HepG2 (cell line): Measurements from ENCODE around the gene DHTKD1. TPM values are rescaled to one million over a fixed set of nuclear protein-coding genes. Genes with fewer than 3 reads are reported as not detected.

ENCODE experiments used
- ATAC-seq: fragments of 200-7000 bp; cut with Tn5 transposase; 3 replicates; pipeline ENCODE4 v1.9.1; 2020; ENCODE audit warnings: mild to moderate bottlenecking, moderate library complexity
- BruUV-seq: library from RNA; stranded (reverse); fragments of 400-500 nt; replicated peaks from 2 replicates; lab custom pipeline; 2021; lab: Mats Ljungman, UMichigan
- CTCF ChIA-PET: fragments of 300-600 bp; formaldehyde crosslinking; extraction: SDS; loops from one replicate; lab custom pipeline; 2021; ENCODE audit warnings: low total read pairs, inconsistent platforms, low intra/inter-chr PET ratio; lab: Yijun Ruan, JAX
- POLR2A ChIA-PET: fragments of 350-600 bp; sonication (Branson Sonifier 250); formaldehyde crosslinking; loops from one replicate; lab custom pipeline; 2020; ENCODE audit warnings: antibody characterized with exemption, inconsistent platforms; lab: Yijun Ruan, JAX
- DNase-seq: peaks from one replicate; pipeline ENCODE4 v3.0.0-alpha.2; 2015; ENCODE audit warnings: low spot score
- FAIRE-seq: peaks from 3 replicates; lab custom pipeline; 2011; peaks lifted over from hg19 to GRCh38; lab: Jason Lieb, UNC
- H2AFZ ChIP-seq: one replicate; pipeline ENCODE4 v1.6.1; 2011; ENCODE audit warnings: low read length, inconsistent platforms
- H3K27ac ChIP-seq: fragments of 300-600 bp; 3 replicates; pipeline ENCODE4 v1.8.0; 2011; ENCODE audit warnings: mixed run types, mild to moderate bottlenecking, mixed read lengths, low read length, inconsistent platforms; ENCODE audit not compliant: insufficient read depth; ENCODE audit errors: extremely low read length
- H3K27me3 ChIP-seq, 2 experiments: fragments of 200-600 bp in 1 of 2; 2 replicates in 1 of 2; 3 replicates in 1 of 2; pipeline versions ENCODE4 v1.6.0 to v1.8.0; 2011; ENCODE audit warnings: low read length in 2 of 2, mild to moderate bottlenecking in 2 of 2, moderate library complexity in 2 of 2, inconsistent platforms in 1 of 2; ENCODE audit not compliant: insufficient read depth in 2 of 2, control insufficient read depth in 1 of 2
- H3K36me3 ChIP-seq, 2 experiments: fragments of 200-600 bp in 1 of 2; replicated peaks in 1 of 2; 2 replicates in 1 of 2; 3 replicates in 1 of 2; pipeline versions ENCODE4 v1.5.1 to v1.8.0; 2011; ENCODE audit warnings: low read length in 2 of 2, inconsistent platforms in 1 of 2; ENCODE audit not compliant: insufficient read depth in 2 of 2, control insufficient read depth in 1 of 2
- H3K4me1 ChIP-seq: 2 replicates; pipeline ENCODE4 v1.5.1; 2012; ENCODE audit warnings: low read length, inconsistent platforms; ENCODE audit not compliant: insufficient read depth
- H3K4me2 ChIP-seq: 2 replicates; pipeline ENCODE4 v1.6.0; 2011; ENCODE audit warnings: low read depth, low read length, inconsistent platforms
- H3K4me3 ChIP-seq, 3 experiments: fragments of 200-600 bp in 1 of 3; sonication (generic), shearing (Covaris generic) in 1 of 3; replicated peaks in 1 of 3; 2 replicates each; pipeline ENCODE4 v1.5.1; 2011 to 2016; ENCODE audit warnings: low read length in 3 of 3, inconsistent platforms in 2 of 3, low read depth in 2 of 3, mild to moderate bottlenecking in 2 of 3, control low read depth in 1 of 3, mixed read lengths in 1 of 3; ENCODE audit not compliant: insufficient read depth in 1 of 3
- H3K79me2 ChIP-seq: one replicate; pipeline ENCODE4 v1.6.1; 2011; ENCODE audit warnings: low read length, inconsistent platforms; ENCODE audit not compliant: insufficient read depth
- H3K9ac ChIP-seq: 2 replicates; pipeline ENCODE4 v1.6.0; 2011; ENCODE audit warnings: mild to moderate bottlenecking, low read depth, low read length, inconsistent platforms; ENCODE audit not compliant: insufficient read depth
- H3K9me3 ChIP-seq: 2 replicates; pipeline ENCODE4 v1.5.1; 2012; ENCODE audit warnings: mild to moderate bottlenecking, low read length
- H4K20me1 ChIP-seq: 2 replicates; pipeline ENCODE4 v1.6.0; 2011; ENCODE audit warnings: inconsistent platforms, mild to moderate bottlenecking, low read length, moderate library complexity; ENCODE audit not compliant: insufficient read depth
- ARID5B ChIP-seq: IDR thresholded peaks from 2 replicates; pipeline ENCODE4 v1.4.0; 2020; ENCODE audit warnings: mild to moderate bottlenecking, missing genetic modification reagents
- ATF6 ChIP-seq: sonication (generic); formaldehyde crosslinking; conservative IDR thresholded peaks from 2 replicates; pipeline ENCODE4 v1.4.0; 2020; ENCODE audit warnings: missing genetic modification reagents
- GATA4 ChIP-seq: sonication (generic); IDR thresholded peaks from 2 replicates; pipeline ENCODE4 v1.6.1; 2016; ENCODE audit warnings: antibody characterized with exemption, low read depth, borderline replicate concordance
- RBM39 ChIP-seq: fragments of 200-400 bp; formaldehyde crosslinking; IDR thresholded peaks from one replicate; pipeline ENCODE4 v1.6.1; 2018; ENCODE audit warnings: antibody characterized with exemption, mild to moderate bottlenecking, low read depth, low read length; ENCODE audit not compliant: poor library complexity, severe bottlenecking
- RXRA ChIP-seq: sonication (generic); formaldehyde crosslinking; IDR thresholded peaks from 2 replicates; pipeline ENCODE4 v1.5.1; 2020; ENCODE audit warnings: missing genetic modification reagents
- SIX4 ChIP-seq: sonication (generic); formaldehyde crosslinking; IDR thresholded peaks from 2 replicates; pipeline ENCODE4 v1.4.0; 2020; ENCODE audit warnings: missing genetic modification reagents
- SP5 ChIP-seq: IDR thresholded peaks from 2 replicates; pipeline ENCODE4 v1.6.1; 2016; ENCODE audit warnings: low read depth, borderline replicate concordance
- ZBTB33 ChIP-seq: sonication (generic); formaldehyde crosslinking; IDR thresholded peaks from 2 replicates; pipeline ENCODE4 v1.4.0; 2020; ENCODE audit warnings: missing genetic modification reagents
- ZNF326 ChIP-seq: sonication (generic); formaldehyde crosslinking; IDR thresholded peaks from 2 replicates; pipeline ENCODE4 v1.4.0; 2020; ENCODE audit warnings: missing genetic modification reagents, borderline replicate concordance
- ZNF691 ChIP-seq: sonication (generic); formaldehyde crosslinking; IDR thresholded peaks from 2 replicates; pipeline ENCODE4 v1.4.0; 2020; ENCODE audit warnings: missing genetic modification reagents, low read depth, mild to moderate bottlenecking, borderline replicate concordance
- ZNF800 ChIP-seq: sonication (generic); formaldehyde crosslinking; IDR thresholded peaks from 2 replicates; pipeline ENCODE4 v1.4.0; 2020; ENCODE audit warnings: missing genetic modification reagents
- WGBS: methylation state at CpG from one replicate; pipeline ENCODE4 v1.1.6; 2017; ENCODE audit warnings: low lambda C conversion rate; 5-methylcytosine and 5-hydroxymethylcytosine counted together
- in situ Hi-C: cut with HindIII; loops from 2 replicates; pipeline ENCODE4 v1.10.0; 2017; ENCODE audit warnings: low pct_unique_long_range_greater_than_20kb; ENCODE audit not compliant: extremely low pct_ligation_motif_present
- intact Hi-C: fragments of 100-400 bp; cut with micrococcal nuclease; formaldehyde crosslinking; loops from one replicate; pipeline ENCODE4 v1.10.0; 2022; ENCODE audit not compliant: unreplicated experiment
- polyA plus RNA-seq, 8 experiments: library from polyadenylated mRNA; depleted of rRNA in 3 of 8; stranded (reverse) in 7 of 8; unstranded in 1 of 8; fragments of >200 nt; fragmentation: Illumina TruSeq in 4 of 8; extraction: Trizol in 4 of 8; gene quantifications; 2 replicates each; pipeline versions ENCODE4 v1.2.1 to v1.2.3, GENCODE V29; 2011 to 2016; ENCODE audit warnings: low read depth in 4 of 8, missing spikeins in 1 of 8, mixed read lengths in 1 of 8; ENCODE audit not compliant: insufficient read depth in 1 of 8
- total RNA-seq, 5 experiments: library from RNA; depleted of rRNA; stranded (reverse); fragments of >200 nt; fragmentation: Illumina TruSeq; extraction: Trizol; gene quantifications; 2 replicates each; pipeline ENCODE4 v1.2.3, GENCODE V29; 2016; ENCODE audit warnings: low read depth in 1 of 5

Gene DHTKD1
- total and polyA plus RNA-seq, 2 of the 13 experiments (the other 11 are each of a cell fraction or from before 2014, with no cell fraction given), result 9.6 to 14.1 TPM

- CTCF ChIA-PET, result no interaction called here
- no peaks in the 10 kb centered on the region for H3K36me3 ChIP-seq
Measured at GRCh38 chr10:12077580-12078180, 8.9 kb downstream of the DHTKD1 start.

More at GRCh38 chr10:12077580-12078180, 8.9 kb downstream of the DHTKD1 start:
- ATAC-seq, result no peak
- no peaks in the 10 kb centered on the region for H3K4me1 ChIP-seq
- no peaks in the 10 kb centered on the region for H3K9me3 ChIP-seq
- H3K79me2 ChIP-seq, result no peaks in the 10 kb centered on the region
- POLR2A ChIA-PET, result no interaction called here
- no peak overlapping the region for H3K4me2 ChIP-seq
- WGBS, result 81% methylated on average over 9 of the region's 9 CpGs
- no peak for DNase-seq
- no peaks in the 10 kb centered on the region for H4K20me1 ChIP-seq
- no TSS peak for BruUV-seq
- H2AFZ ChIP-seq, result no peak overlapping the region
- H3K4me3 ChIP-seq, result no peak overlapping the region
- H3K9ac ChIP-seq, result no peak overlapping the region
- TF ChIP-seq SIX4 (CRISPR knock-in tag) (no peak), ZBTB33 (CRISPR knock-in tag) (no peak), RBM39 (no peak), ZNF691 (CRISPR knock-in tag) (no peak), ZNF800 (CRISPR knock-in tag) (no peak), RXRA (CRISPR knock-in tag) (no peak), ATF6 (CRISPR knock-in tag) (no peak), ARID5B (no peak), GATA4 (no peak), ZNF326 (no peak), SP5 (no peak)
- in situ Hi-C loops, result no loop called here
- intact Hi-C loops, result no loop called here
- no peaks in the 10 kb centered on the region for H3K27me3 ChIP-seq
- H3K27ac ChIP-seq, result no peak overlapping the region
- no peak for FAIRE-seq
